K562 (cell line): ENCODE measurements around the gene SAE1. TPM values are rescaled to one million over a fixed set of nuclear protein-coding genes. Genes with fewer than 3 reads are reported as not detected.

ENCODE experiments used
- ADNP ChIP-seq: fragments of 200-800 bp; sonication (Bioruptor generic); IDR thresholded peaks from 2 replicates; pipeline ENCODE4 v1.6.1; 2016; ENCODE audit warnings: missing genetic modification characterization, missing compliant biosample characterization
- BMI1 ChIP-seq: fragments of 150-350 bp; IDR thresholded peaks from 2 replicates; pipeline ENCODE4 v1.6.1; 2014; ENCODE audit warnings: low read length
- CBX5 ChIP-seq: IDR thresholded peaks from 2 replicates; pipeline ENCODE4 v1.6.1; 2014; ENCODE audit warnings: low read depth, borderline replicate concordance
- CREB3L1 ChIP-seq: fragments of 450-650 bp; IDR thresholded peaks from 2 replicates; pipeline ENCODE4 v1.6.1; 2014; ENCODE audit warnings: low read depth, mild to moderate bottlenecking, moderate library complexity, borderline replicate concordance
- CSDE1 ChIP-seq, 2 experiments: fragments of 450-650 bp; IDR thresholded peaks; 2 replicates each; pipeline ENCODE4 v1.6.1; 2016; ENCODE audit warnings: mild to moderate bottlenecking in 1 of 2
- CTBP1 ChIP-seq: fragments of 450-650 bp; IDR thresholded peaks from 2 replicates; pipeline ENCODE4 v1.6.1; 2016; ENCODE audit warnings: borderline replicate concordance
- E2F4 ChIP-seq: sonication (generic); formaldehyde crosslinking; IDR thresholded peaks from 2 replicates; pipeline ENCODE4 v1.8.0; 2022; ENCODE audit warnings: mild to moderate bottlenecking, low read depth, missing genetic modification reagents
- GTF2E2 ChIP-seq: fragments of 200-800 bp; sonication (Bioruptor generic); IDR thresholded peaks from 2 replicates; pipeline ENCODE4 v1.6.1; 2016; ENCODE audit warnings: missing genetic modification characterization, missing compliant biosample characterization
- HCFC1 ChIP-seq: IDR thresholded peaks from 2 replicates; pipeline ENCODE4 v1.6.1; 2012; ENCODE audit warnings: low read depth, low read length, improper control_type of control experiment
- KLF6 ChIP-seq: fragments of 250-450 bp; sonication (Bioruptor Pico); IDR thresholded peaks from 2 replicates; pipeline ENCODE4 v1.4.0; 2020; ENCODE audit warnings: mild to moderate bottlenecking, moderate library complexity, borderline replicate concordance
- OTX1 ChIP-seq: fragments of 450-650 bp; formaldehyde crosslinking; IDR thresholded peaks from 2 replicates; pipeline ENCODE4 v1.4.0; 2022; ENCODE audit warnings: mild to moderate bottlenecking
- SAFB ChIP-seq: fragments of 200-400 bp; formaldehyde crosslinking; IDR thresholded peaks from 2 replicates; pipeline ENCODE4 v1.6.1; 2017; ENCODE audit warnings: low read depth, low read length, borderline replicate concordance
- SETDB1 ChIP-seq: IDR thresholded peaks from one replicate; pipeline ENCODE4 v1.6.1; 2012; ENCODE audit warnings: low read length, control low read depth, inconsistent platforms
- SIN3B ChIP-seq: fragments of 450-650 bp; IDR thresholded peaks from 2 replicates; pipeline ENCODE4 v1.6.1; 2017; ENCODE audit warnings: low read depth, mild to moderate bottlenecking, moderate library complexity
- SMARCA4 ChIP-seq: fragments of 450-650 bp; IDR thresholded peaks from 2 replicates; pipeline ENCODE4 v1.6.1; 2016
- TCFL5 ChIP-seq: fragments of 250-450 bp; sonication (Bioruptor Pico); conservative IDR thresholded peaks from 2 replicates; pipeline ENCODE4 v1.6.1; 2021; ENCODE audit warnings: mild to moderate bottlenecking, moderate library complexity, matching md5 sums
- WHSC1 ChIP-seq: IDR thresholded peaks from one replicate; pipeline ENCODE4 v1.6.1; 2012; ENCODE audit warnings: low read length, control low read depth, inconsistent platforms
- ZNF140 ChIP-seq: fragments of 250-450 bp; sonication (Bioruptor Pico); IDR thresholded peaks from 2 replicates; pipeline ENCODE4 v1.8.0; 2021; ENCODE audit warnings: moderate library complexity, mild to moderate bottlenecking, inconsistent platforms
- ZNF584 ChIP-seq: fragments of 200-800 bp; sonication (Bioruptor generic); IDR thresholded peaks from 2 replicates; pipeline ENCODE4 v1.6.1; 2016; ENCODE audit warnings: low read depth, mild to moderate bottlenecking, missing genetic modification characterization, missing compliant biosample characterization
- ZNF717 ChIP-seq: fragments of 250-450 bp; sonication (Bioruptor Pico); IDR thresholded peaks from 2 replicates; pipeline ENCODE4 v1.5.0; 2021
- polyA plus RNA-seq, 8 experiments: library from polyadenylated mRNA; depleted of rRNA in 4 of 8; stranded (reverse) in 5 of 8; unstranded in 3 of 8; fragments of >200 nt; fragmentation: Nextera tagmentation in 2 of 8; fragmentation: Illumina TruSeq in 1 of 8; extraction: Ambion mirVana in 2 of 8; extraction: Trizol in 1 of 8; gene quantifications; 2 replicates each; pipeline versions ENCODE4 v1.2.1 to v1.2.3, GENCODE V29; 2011 to 2014; ENCODE audit warnings: inconsistent platforms in 1 of 8, missing spikeins in 1 of 8
- total RNA-seq, 7 experiments: library from RNA; depleted of rRNA in 6 of 7; stranded (reverse); fragments of >200 nt in 6 of 7; fragmentation: Illumina TruSeq in 2 of 7; extraction: Trizol in 2 of 7; gene quantifications; 2 replicates each; pipeline versions ENCODE4 v1.2.1 to v1.2.3, GENCODE V29; 2011 to 2021; ENCODE audit warnings: low replicate concordance in 1 of 7
- TF ChIP-seq, protein P1 (sequence below), 2 experiments: fragments of 450-650 bp in 1 of 2; IDR thresholded peaks; 2 replicates each; pipeline ENCODE4 v1.6.1; 2011 to 2017; ENCODE audit warnings: low read depth in 2 of 2, antibody characterized with exemption in 1 of 2, borderline replicate concordance in 1 of 2, low read length in 1 of 2, mild to moderate bottlenecking in 1 of 2, mixed read lengths in 1 of 2; ENCODE audit not compliant: control insufficient read depth in 1 of 2

The SAE1 gene
- total and polyA plus RNA-seq, 9 of the 15 experiments (the other 6 are each of a cell fraction or from before 2014, with no cell fraction given) = 82.8 to 299 (median 217) TPM

DNA sequence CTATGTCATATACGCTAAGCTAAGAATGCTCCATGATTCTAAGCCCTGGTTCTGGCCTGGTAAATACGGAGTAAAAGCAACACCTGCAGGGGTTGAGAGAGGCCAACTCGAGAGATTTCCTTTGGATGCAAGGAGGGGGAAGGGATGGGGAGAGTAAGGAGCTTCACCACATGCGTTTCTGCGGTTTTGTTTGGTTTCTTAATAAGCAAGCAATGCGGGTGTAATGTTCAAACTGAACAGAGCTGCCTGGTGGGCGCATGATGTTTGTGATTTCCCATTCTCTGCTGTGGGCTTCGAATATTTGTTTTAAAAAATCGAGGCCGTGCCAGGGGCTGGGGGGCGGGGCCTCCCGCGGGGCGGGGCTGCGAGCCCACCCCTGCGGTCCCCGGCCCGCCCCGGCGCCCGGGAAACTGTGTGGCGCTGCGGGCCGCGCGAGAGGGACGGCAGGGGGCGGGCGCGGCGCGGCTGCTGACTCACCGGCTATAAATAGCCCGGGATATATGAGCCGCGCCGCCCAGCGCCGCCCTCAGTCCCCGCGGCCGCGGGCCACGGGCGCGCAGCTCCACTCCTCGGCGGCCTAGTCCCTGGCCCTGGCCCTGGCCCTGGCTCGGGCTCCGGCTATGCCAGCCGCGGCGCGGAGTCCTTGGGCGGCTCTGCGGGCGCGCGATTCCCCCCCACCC is 95.3 kb downstream of the SAE1 start (continued):
- TF ChIP-seq CREB3L1 (no peak), GTF2E2 (tag) (peak; percentile 92), ADNP (tag) (no peak), WHSC1 (no peak), OTX1 (CRISPR knock-in tag) (no peak), SMARCA4 (no peak), CTBP1 (peak; percentile 38; the same call in 1 of the 2 replicates), ZNF717 (no peak), E2F4 (CRISPR knock-in tag) (no peak), BMI1 (no peak), CSDE1 (IDR thresholded peaks at IDR 0.05) (no peak; a peak in 1 of 4 replicates), SETDB1 (no peak), SAFB (peak; percentile 49; the same call in 1 of the 2 replicates), KLF6 (CRISPR knock-in tag) (no peak), ZNF140 (CRISPR knock-in tag) (no peak), SIN3B (0 out of 2 replicates have a peak, but pooled peaks have one; percentile 24), HCFC1 (peak; percentile 43), TCFL5 (CRISPR knock-in tag) (no peak), CBX5 (no peak), ZNF584 (CRISPR knock-in tag) (no peak)
- TF ChIP-seq, protein P1, sequence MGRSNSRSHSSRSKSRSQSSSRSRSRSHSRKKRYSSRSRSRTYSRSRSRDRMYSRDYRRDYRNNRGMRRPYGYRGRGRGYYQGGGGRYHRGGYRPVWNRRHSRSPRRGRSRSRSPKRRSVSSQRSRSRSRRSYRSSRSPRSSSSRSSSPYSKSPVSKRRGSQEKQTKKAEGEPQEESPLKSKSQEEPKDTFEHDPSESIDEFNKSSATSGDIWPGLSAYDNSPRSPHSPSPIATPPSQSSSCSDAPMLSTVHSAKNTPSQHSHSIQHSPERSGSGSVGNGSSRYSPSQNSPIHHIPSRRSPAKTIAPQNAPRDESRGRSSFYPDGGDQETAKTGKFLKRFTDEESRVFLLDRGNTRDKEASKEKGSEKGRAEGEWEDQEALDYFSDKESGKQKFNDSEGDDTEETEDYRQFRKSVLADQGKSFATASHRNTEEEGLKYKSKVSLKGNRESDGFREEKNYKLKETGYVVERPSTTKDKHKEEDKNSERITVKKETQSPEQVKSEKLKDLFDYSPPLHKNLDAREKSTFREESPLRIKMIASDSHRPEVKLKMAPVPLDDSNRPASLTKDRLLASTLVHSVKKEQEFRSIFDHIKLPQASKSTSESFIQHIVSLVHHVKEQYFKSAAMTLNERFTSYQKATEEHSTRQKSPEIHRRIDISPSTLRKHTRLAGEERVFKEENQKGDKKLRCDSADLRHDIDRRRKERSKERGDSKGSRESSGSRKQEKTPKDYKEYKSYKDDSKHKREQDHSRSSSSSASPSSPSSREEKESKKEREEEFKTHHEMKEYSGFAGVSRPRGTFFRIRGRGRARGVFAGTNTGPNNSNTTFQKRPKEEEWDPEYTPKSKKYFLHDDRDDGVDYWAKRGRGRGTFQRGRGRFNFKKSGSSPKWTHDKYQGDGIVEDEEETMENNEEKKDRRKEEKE (IDR thresholded peaks at IDR 0.05; ENCODE audit: borderline replicate concordance in 1 of 2, control insufficient read depth in 1 of 2, low read depth in 2 of 2, low read length in 1 of 2) = no peak; a peak in 1 of 4 replicates
